T1000 (cell line): ENCODE data around the gene CTDSP2.
A peak's percentile ranks its signal among the peaks of the same experiment; 100 is the strongest.

Experiments used
- DNase-seq: peaks from one replicate; lab custom pipeline; 2025; ENCODE audit warnings: mixed read lengths; lab: John Stamatoyannopoulos, UW

CTDSP2 gene

DNA sequence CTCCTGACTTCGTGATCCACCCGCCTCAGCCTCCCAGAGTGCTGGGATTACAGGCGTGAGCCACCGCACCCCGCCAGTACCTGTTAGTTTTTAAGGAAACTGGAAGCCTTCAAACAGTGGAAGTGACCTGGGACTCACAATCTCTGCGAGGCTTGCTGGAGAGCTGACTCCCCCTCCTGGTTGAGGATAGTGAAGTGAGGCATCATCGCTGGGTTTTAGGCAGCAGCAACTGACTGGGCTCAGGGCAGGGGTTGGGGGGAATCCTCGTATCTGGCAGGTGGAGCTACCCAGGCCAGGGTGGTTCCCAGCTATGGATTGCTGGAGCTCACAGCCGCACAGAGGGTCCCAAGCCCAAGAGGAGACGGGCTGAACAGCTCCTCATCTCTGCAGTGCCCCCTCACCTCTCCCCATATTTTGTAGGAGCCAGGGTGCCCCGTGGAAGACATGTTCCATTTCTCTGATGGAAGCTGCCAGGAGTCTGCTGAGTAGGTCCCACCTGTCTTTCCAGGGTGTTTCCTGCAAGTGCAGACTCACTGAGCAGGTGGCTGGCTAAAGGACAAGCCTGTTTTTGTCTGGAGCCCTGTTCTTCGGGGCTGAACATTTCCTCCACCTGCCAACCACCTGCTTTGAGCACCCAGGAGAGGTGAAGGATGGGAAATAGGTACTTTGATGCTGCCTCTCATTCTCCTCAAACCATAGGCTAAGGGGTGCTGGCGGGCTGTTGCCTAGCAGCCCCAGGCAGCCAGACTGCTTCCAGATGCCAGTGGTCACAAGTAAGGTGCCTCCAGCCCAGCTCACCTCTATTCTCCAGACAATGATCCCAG, 31.1 kb downstream of the CTDSP2 start:
- no peak for DNase-seq

DNA sequence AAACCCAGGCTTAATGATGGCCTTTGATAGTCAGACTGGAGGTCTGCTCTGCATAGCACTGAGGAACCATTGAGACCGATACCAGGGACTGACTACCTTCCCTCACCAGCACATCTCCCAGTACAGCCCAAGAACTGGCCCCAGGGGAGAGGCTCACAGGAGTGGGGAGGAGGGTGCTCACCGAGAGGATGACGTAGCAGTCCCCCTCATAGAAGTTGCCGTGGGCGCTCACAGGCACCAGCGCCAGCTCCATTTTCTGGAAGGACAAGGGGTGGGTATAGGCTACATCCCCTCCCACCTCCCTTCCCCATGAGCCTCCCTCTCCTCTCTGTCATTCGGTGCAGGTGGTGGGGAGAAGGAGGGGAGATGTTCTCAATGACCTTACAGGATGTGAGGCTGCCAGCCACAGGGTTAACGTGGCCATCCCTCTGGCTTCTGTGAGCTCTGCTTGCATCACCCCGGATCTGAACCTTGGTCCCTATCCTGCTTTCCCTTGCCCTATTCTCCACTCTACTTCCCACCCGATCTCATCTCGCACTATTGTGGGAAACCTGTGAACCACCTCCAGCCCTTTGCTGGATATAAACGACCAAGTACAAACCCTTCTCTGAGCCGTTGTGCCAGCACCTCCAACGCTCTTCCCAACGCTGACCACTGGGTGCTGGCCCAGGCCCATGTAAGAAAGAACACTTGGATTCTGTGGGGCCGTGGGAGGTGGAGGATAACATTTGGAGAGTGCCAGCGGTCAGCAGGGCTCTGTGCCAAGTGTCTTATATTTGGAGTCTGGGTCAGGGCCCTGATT, 32.4 kb downstream of the CTDSP2 start:
- DNase-seq, result no peak

DNA sequence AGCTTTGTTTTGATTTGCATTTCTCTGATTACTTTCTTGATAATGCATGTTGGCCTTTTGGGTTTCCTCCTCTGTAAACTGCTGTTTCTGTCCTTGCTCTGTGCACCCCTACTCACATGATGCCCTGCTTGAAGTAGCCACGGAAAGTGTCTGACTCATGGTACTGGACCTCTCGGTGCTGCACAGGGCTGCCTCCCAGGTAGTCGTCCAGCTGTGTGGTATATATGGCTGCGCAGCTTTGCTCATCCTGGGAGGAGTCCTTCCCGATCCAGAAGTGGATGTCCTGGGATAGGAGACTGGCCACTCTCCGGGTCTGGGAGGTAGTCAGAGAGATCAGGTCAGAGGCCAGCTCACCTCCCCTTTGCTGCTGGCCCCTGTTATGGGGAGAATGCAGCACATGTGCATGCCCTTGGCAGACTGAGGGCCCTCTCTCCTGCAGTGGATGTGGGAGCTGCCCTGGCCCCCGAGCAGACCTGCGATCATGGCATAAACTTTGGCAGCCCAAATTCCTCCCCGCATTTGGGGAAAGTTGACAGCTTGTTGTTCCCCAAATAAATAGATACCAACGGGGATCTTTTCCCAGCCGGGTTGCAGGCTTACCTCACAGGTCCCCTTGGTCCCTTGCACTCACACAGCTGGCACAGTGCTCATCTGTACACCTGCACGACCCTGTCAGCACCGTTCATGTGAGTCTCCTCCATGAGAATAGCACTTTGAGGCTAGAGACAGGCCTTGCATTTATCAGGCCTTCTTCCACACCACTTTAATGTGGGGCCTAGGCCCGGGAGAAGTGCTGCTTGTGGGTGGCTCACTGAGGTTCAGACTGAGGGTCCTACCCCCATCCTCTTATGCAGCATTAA, 33.2 kb downstream of the CTDSP2 start:
- DNase-seq, result no peak

DNA sequence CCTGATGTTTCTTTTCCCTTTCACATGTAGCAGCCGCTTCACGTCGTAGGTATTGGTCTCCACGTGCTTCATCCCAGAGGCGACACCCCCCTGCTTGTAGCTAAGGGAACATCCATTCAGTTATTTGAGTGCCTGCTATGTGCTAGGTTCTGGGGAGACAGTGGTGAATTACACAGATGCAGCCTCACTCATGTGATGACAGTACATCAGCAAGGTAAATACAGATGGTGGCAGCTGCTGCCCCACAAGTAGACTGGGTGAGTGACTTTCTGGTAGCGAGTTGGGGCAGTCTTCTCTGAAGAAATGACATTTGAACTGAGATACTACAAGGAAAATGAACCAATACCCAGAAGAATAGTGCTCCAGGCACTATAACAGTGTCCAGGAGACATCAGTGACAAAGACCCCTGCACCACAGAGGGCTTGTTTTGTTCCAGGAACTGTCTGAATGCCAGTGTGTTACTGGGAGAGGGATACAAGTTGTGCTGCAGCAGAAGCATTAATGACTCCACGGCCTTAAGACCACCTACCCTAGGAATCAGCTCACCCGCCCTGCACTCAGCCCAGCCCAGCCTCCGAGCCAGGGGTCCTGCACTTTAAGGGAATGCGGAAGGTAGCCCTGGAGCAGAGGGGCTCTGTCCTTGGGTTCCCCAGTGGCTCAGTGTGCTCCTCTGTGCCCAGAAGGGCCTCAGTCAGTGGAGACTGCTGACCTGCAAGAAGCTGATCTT, 35.3 kb downstream of the CTDSP2 start:
- no peak for DNase-seq

DNA sequence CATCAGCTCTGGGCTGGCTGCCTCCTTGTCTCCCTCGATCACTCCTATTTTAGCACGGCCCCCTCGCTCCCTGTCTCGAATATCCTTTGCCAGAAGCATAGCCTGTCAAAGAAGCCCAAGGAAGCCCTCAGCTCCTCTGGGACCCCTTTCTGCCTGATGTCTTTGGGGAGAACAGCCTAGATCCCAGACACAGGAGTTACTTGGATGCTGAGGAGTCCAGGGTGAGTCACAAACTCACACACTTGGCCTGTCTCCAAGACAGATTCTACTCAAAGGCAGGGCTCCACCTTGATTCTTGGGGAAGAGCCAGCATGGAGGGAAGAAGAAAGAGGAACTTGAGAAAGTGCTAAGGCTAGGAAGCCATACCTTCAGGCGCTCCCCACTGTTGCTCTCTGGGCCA, 36.1 kb downstream of the CTDSP2 start:
- DNase-seq, result peak; percentile 93

DNA sequence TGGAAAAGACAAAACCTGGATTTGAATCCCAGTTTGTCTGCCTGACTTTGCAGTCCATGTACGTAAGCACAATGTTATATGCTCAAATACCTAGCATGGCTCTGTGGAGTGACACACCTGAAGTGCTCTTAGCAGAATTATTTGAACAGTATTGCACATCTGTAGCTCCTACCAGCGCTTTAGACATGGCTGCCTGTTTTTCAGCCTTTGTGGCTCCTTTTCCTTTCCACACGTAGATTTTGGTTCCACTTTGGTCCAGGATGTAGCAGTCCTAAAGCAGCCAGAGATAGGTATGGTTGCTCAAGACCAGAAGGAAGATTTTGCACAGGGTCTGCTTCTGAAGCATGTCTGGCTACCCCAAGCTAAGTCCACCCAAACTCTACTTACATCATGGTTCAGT, 37.1 kb downstream of the CTDSP2 start:
- DNase-seq, result no peak

DNA sequence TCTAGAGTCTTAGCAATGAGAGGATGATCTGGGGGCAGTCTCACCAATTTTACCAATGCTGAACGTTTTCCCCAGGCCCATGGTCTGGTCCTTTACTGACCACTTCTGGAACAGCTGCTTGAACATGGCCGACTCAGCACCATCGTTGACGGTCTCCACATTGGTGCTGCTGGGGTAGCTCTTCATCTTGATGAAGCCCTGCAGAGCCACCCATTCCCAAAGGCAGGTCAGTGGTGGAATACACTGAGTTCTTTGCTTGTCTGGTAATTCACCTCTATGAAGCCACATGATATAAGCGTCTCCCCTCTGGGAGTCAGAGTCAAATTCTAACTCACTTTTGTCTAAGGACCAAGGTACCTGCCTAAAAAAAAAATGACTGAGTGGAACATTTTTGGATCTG, 38.2 kb downstream of the CTDSP2 start:
- no peak for DNase-seq

DNA sequence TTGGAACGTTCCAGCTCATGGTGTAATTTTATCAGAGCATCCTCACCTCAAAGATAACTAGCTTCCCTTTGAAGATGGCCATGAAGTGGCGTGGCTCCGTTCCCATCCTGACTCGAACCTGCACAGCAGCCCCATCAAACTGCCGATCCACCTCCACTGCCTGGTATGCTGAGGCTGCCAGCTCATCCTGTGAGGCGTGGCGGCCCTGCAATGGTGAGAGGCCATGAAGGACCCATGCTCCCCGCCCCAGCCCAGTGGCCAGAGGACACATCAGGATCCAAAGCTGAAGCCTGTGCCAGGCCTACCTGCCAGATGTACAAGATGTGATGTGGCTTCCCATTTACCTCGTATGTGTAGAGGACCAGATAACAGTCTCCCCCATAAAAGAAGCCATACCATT, 39.2 kb downstream of the CTDSP2 start:
- no peak for DNase-seq

DNA sequence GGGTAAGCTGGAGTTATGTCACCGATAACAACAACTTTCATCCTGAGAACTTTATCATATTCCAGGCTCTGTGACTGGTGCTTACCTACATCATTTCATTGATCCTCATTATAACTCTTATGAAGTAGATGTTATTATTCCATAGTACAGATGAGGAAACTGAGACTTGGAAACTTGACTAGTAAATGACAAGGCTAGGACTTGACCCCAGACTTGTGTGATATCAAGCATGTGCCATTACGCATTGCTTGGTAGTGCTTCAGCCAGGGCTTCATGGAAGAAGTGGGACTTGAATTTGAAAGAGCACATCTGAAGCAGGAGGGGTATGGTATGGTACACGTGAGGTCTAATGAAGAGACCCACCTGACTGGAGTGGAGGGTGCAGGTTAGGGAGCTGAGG, 39.9 kb downstream of the CTDSP2 start:
- no peak for DNase-seq

DNA sequence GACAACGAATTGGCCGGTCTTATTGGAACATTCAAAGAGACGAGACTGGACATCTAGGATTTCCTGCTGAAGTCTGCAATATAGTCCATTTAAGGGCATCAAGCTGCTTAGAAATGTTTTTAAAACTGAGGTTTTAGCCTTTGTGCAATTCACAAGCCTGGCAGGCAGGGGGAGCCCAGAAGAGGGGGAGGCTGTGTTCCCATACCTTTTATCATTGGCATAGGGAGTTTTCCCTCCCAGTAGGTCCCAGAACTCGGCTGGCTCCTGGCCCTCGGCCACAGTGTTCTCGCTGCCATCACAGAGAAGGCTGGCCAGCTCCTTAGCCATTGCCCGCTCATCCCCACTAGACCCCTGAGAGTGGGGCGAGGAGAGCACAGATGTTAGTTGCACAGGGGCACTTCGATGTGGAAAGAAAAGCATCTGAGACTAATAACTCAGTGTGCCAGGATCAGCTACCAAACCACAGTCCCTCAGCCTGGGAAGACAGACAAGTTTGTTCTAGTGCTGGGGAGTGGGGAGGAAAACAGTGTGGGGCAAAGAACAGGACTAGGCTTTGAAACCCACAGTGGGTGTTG, 43.1 kb downstream of the CTDSP2 start:
- DNase-seq, result no peak

DNA sequence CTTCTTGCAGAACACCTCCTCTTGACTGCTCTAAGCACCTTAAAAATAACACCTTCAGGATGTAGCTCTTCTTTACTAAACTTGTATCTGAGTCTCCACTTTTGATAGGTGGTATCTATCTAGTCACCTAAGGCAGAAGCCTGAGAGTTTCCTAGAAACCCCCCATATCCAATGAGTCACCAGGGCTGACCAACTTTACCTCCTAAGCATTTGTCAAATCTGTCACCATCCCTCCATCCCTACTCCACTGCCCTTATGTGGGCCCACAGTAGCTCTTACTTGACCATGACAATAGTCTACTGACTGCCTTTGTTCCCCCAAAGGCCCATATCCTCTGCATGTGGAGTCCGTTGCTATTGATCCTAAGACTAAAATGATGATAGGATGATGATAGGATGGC, 43.9 kb downstream of the CTDSP2 start:
- DNase-seq, result no peak

DNA sequence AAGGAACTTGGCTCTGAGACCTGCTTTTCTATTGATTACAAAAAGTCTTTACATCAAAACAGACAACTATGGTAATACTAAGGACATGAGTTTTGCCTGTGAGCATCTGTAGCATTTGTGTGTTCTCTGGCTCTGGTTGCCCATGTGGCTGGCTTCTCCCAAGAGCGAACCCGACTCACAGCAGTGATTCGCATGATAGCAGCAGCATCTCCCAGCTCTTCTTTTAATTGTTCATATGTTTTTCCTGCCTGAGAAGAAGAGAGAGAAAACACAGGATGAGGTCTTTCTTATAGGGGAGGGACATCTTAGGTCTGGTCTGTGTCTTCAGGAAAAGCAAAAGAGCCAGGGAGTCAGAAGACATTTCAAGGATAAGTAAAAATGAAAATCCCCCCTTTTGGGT, 45.6 kb downstream of the CTDSP2 start:
- DNase-seq, result no peak

DNA sequence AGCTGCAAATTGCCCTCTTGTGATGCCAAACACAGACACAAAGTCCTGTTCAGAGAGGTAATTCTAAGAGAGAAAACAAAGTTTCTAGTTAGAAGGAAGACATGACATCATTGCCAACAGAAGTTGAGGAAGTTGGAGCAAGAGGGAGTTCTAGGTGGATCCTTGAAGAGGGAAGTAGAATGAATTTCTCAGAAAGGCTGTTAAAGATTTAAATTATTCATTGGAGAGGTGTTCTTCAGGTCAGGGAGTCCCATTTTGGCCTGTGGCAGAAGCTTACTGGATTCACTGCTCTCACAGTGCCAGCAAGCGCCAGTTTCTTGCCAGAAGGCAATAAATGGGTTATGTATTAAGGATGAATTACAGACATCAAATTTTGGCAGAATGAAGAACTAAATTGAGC, 48.6 kb downstream of the CTDSP2 start:
- DNase-seq, result no peak

DNA sequence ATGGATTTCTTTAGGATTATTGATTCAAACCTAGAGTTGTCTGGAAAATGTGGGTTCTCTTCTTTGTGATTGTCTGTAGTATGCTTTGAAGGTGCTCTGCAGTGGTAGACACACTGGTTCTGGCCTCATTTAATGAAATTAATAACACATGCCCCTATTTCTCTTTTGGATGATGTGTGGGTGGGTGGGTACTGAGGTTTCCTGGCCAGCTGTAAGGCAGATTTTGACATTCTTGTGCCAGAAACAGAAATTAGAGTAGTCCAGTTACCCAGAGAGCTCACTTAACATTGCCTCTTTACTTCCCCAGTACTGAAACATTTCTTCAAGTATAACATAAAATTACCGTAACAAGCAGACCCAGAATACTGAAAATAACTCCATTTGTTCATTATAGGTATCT, 49.5 kb downstream of the CTDSP2 start:
- no peak for DNase-seq

DNA sequence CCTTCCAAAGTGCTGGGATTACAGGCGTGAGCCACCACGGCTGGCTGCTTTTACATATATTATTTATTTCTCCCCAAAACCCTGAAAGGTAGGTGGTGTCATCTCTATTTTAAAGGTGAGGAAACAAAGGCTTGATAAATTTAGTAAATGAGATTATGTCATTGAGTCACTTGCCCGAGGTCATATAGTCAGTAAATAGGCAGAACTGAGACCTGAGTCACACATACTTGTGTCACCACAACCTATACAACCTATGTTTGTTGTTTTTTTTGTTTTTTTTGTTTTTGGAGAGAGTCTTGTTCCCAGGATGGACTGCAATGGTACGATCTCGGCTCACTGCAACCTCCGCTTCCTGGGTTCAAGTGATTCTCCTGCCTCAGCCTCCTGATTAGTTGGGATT, 51.2 kb downstream of the CTDSP2 start:
- DNase-seq, result no peak

DNA sequence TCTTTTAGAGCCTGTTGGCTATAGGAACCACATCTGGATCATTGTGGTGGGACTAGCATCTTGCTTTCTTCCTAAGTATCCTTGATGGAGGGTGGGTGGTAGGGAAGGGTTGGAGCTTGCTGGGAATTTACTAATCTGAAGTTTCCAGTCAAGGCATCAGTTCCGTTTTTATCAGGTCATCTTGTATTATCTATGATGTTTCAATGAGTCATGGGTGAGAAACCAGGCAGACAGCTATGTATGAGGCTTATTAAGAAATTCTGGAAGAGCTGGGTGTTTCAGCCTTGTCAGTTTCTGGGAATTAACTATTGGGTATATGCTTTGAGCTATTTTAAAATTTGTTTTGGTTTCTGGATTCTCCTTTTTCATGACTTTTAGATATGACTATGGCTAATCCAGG, 52.6 kb downstream of the CTDSP2 start:
- no peak for DNase-seq

DNA sequence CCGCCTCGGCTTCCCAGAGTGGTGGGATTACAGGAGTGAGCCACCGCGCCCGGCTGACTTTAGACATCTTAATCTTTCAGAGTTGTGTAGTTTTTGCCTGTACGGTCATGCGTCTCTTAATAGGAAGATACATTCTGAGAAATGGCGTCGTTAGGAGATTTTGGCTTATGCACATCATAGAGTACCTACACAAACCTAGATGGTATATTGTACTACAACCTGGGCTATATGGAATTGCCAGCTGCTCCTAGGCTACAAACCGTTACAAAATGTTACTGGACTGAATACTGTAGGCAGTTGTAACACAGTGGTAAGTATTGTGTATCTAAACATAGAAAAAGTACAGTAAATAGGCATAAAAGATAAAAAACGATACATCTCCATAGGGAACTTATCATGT, 62.7 kb downstream of the CTDSP2 start:
- no peak for DNase-seq

DNA sequence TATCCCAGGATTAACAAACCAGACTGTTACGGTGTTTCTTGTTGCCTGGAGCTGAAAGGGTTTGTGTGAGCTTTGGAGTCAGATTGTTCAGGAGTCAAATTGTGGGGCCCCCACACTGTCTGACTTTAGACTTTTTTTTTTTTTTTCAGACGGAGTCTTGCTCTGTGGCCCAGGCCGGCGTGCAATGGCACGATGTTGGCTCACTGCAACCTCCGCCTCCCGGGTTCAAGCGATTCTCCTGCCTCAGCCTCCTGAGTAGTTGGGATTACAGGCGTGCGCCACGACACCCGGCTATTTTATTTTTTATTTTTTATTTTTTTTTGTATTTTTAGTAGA, 63.1 kb downstream of the CTDSP2 start:
- DNase-seq, result no peak

DNA sequence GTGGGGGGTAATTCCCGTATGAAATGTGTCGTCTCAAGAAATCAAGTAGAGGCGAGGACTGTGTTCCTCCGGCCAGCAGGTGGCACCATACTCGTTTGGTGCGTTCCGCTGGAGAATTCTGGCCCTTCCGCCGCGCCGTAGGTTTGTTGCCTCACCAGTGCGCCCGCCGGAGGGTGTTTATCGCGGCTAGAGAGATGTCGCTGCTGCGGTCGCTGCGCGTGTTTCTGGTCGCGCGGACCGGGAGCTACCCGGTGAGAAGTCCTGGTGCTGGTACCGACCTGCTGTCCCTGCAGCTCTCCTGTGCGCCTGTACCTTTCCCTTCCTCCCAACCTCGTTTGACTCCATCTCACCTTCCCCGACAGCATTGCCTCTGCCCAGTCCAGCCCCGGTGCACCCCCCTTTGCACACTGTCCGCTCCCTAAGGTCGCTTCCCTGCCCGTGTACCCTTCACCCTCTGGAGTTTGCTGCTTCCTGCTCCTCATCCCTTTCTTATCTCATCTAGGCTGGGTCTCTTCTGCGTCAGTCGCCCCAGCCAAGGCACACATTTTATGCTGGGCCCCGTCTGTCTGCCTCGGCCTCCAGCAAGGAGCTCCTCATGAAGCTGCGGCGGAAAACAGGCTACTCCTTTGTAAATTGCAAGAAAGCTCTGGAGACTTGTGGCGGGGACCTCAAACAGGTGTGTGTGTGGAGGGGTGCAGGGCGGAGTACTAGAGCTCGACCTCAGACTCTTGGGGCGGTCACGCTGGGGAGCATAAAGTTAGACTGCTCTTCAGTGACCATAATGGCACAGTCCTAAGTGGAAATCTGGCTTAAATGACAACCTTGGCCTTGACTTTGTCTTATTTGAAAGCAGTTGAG, 63.7 kb downstream of the CTDSP2 start, which contains the start of gene TSFM:
TSS of gene TSFM (plus strand) at position 180 of the 858 bp plus-strand sequence. CDS start at position 195, 15 bp downstream.
- DNase-seq, result peak; percentile 100

DNA sequence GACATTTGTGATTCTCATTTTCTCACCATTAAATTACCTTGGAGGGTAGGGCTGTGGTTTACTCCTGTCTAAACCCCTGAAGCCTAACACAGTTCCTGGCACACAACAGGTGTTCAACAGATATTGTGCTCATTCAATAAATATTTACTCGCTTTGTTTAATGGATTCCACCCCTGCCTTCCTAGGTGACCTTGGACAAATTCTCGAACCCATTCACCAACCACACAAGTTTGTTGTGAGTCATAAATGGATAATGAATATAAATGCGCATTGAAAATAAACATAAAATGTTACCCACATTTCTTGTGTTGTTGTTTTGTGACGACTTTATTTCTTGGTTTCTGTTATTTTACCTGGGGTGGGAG, 64.3 kb downstream of the CTDSP2 start:
- no peak for DNase-seq

DNA sequence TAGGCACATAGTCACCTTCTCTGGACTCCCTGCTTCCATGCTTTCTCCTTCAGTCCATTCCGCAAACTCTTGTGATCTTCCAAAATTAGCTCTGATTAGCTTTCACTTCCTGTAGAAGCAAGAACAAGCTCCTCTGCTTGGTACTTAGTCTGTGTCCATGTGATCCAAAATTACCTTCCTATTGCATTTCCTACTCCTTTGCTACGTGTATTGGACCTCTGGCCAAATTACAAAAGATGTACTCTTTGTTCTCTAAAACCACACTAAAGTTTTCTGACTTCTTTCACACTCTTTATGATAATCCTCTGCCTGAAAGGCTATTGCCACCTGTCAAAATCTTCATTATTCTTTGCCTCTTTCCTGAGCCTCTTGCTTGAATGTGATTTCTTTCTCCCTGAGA, 64.7 kb downstream of the CTDSP2 start:
- DNase-seq, result no peak
